AG08396 (cell line): ENCODE results near the gene KIAA1671.
"Not testable (repeated sequence)": the region's sequence is repeated elsewhere in the genome, so short reads cannot be mapped to it uniquely, and the experiment has no call there.

ENCODE experiments used
- DNase-seq: peaks from one replicate; pipeline ENCODE4 v3.0.0; 2012; ENCODE audit warnings: low spot score, mixed read lengths

The KIAA1671 gene

GRCh38 chr22:24951942-24952836, at the start of gene KIAA1671:
Gene KIAA1671 (plus strand): TSS chr22:24952716. CDS start chr22:25028000, 75,284 bp downstream.
- peak; percentile 96 for DNase-seq

- no peak for DNase-seq
These were observed 46.6 kb upstream of the KIAA1671 start for GRCh38 chr22:24905909-24906308.

DNA sequence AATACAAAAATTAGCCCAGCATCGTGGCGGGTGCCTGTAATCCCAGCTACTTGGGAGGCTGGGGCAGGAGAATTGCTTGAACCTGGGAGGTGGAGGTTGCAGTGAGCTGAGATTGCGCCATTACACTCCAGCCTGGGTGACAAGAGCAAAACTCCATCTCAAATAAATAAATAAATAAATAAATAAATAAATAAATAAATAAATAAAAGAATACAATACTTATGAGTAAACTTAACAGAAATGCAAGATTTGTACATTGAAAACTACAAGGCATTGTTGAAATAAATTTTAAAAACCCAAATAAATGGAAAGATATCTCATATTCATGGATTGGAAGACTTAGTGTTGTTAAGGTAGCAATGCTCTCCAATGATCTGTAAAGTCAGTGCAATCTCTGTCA, 45.4 kb upstream of the KIAA1671 start:
- not testable (repeated sequence) for DNase-seq

DNA sequence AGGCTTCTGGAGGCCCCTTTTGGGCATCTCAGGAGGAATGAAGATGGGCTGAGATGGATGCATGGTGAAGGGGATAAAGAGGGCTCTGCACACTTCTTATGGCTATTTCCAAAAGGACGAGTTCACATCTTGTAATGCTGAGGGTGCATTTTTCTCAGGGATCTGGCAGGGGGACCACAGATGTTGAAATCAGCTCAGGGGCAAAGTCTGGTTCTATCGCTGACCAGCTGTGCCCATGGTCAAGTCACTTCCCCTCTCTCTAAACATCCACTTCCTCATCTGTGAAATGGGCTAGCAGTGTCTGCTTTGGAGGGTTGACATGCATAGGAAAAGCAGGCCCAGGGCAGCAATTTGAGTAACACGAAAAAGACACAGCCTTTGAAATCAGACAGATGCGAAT, 32.5 kb upstream of the KIAA1671 start:
- no peak for DNase-seq

GRCh38 chr22:24925586-24926427, 26.7 kb upstream of the KIAA1671 start:
- no peak for DNase-seq

- no peak for DNase-seq
These were observed 26.1 kb upstream of the KIAA1671 start for GRCh38 chr22:24926428-24926725.

DNA sequence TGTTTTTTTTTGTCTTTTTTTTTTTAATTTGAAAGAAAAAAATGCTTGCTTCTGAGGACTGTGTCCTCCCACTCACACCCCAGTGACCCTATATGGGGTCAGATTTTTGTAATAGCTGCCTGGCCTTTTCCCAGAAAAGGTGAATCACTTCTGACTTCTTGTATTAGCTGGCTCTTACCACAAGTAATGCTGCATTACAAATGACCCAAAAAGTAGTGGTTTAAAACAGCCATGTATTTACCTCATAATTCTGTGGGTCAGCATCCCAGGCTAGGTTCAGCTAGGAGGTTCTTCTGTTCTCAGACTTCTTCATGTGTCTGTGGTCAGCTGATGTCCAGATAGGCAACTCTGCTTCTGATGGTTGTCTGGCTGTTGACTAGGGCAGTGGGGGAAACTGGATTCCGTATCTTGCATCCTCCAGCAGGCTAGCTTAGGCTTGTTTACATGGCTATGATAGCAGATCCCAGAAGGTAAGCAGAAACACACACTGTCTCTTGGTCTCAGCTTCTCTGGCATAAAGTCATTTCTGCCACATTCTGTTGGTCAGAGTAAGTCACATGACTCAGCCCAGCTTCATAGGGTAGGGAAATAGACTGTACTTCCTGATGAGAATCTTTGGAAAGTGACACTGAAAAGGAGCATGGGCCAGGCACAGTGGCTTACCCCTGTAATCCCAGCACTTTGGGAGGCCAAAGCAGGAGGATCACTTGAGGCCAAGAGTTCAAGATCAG, 25.5 kb upstream of the KIAA1671 start:
- no peak for DNase-seq

GRCh38 chr22:24928322-24928721, 24.2 kb upstream of the KIAA1671 start:
- DNase-seq = no peak

DNA sequence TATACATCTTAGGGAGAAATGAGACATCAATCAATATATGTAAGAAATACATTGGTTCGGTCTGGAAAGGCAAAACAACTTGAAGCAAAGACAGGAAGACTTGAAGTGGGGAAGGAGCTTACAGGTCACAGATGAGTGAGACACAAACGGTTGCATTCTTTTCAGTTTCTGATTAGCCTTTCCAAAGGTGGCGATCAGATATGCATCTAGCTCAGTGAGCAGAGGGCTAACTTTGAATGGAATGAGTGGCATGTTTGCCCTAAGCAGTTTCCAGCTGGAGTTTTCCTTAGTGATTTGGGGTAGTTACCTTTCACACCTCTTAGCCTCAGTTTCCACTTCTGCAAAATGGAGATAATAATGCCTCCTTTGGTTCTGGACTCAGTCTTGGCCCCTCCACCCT, 21.8 kb upstream of the KIAA1671 start:
- no peak for DNase-seq

DNA sequence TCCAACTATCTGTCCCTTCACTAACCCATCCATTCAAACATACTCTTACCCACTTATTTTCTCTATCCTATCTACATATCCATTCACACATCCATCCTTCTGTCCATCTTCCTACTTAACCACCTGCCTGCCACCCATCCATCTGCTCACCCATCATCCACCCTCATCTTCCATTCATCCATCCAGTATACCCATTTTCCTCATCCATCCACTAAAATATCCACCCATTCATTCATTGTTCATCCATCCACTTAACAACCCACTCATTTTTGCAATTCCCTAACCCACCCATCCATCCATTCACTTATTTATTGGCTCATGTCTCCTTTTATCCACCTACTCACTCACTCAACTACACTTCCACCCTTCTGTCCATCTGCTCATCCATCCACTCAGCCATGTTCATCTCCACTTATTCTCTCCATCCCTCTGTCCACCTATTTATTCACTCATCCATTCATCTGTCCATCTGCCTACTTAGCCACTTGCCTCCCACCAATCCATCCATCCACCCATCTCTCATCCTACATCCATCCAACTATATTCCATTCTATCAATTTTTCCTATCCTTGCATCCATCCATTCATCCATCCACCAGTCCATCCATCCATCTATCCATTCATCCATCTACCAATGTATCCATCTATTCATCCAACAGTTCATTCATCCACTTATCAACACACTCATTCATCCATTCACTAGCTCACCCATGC, 16.6 kb upstream of the KIAA1671 start:
- DNase-seq = no peak

DNA sequence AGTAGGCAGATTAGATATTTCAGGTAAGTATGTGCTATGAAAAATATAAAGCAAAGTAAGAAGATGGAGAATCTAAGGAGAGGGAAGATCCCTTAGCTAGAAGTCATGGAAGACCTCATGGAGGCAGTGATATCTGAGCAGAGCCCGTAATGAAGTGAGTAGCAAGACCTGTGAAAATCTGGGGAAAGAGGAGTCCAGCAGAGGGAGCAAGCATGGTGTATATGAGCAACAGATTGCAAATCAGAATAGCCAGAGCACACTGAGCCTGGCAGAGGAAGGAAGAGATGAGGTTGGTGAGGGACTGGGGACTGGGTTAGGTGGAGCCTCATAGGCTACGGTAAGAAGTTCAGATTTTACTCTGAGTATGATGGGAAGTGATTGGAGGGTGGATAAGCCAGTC, 15.4 kb upstream of the KIAA1671 start:
- DNase-seq = peak; percentile 24

DNA sequence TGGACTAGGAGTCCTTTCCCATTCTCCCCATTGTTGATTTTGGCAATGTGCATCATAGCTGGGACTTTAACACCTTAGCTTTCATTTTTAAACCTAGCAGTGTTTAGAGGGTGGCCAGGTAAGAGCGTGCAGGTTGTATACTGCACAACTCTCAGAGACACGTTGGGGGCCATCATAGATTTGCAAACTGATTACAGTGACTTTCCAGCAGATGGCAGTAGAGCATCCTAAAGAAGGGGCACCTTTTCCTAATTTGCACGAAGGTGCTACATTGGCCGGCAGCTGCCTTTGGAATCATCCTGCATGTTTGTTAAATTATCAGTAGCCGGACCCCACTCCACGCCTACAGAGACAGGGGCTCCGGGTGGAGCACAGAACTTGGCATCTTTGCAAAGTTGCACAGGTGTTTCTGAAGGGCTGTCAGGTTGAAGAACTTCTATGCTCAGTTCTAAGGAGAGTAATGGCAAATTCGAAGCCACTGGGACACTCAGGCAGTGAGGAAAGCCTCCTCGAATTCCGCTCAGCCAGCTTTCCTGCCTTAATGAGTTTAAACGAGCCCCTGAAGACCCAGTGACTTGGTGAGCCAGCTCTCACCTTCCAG, 13.7 kb upstream of the KIAA1671 start:
- peak; percentile 41 for DNase-seq

DNA sequence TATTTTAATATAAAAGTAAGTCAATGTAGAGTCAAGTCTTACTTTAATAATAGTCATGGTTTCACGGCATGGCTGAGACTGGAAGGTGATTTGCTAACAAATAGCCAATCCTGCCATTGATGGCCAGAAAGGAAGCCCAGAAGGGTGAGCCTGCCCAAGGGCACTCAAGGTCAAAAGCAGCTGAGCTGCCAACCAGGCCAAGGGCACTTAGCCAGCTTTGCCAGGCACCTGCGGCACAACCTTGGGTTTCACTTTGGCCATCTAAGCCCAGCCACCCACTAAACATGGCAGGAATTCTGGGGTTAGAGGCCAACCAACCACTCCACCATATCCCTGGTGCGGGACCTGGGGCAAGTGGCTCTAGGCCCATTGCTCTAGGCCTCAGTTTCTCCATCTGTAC, 10.2 kb upstream of the KIAA1671 start:
- no peak for DNase-seq

GRCh38 chr22:24944217-24944937, 8.1 kb upstream of the KIAA1671 start:
- DNase-seq = no peak

DNA sequence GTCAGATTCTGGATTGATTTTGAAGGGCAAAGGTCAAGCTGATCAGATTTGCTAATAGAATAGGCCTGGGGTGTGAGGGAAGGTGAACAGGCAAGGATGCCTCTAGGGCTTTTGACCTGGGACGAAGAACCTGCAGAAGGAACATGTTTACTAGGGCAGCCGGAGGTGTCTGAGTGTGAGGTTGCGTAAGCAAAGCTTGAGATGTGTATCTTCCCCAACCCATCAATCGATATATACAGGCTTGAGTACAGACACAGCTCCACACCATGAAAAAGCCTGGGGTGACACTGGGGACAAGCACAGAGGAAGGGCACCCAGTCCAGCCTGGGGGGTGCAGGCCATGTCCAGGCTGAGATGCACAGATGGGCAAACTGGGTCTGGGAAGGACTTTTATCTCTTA, 7.1 kb upstream of the KIAA1671 start:
- DNase-seq = no peak

- DNase-seq = no peak
These were observed 5.1 kb upstream of the KIAA1671 start for GRCh38 chr22:24947383-24947782.

- DNase-seq = no peak
These were observed 4.6 kb upstream of the KIAA1671 start for GRCh38 chr22:24947881-24948280.

DNA sequence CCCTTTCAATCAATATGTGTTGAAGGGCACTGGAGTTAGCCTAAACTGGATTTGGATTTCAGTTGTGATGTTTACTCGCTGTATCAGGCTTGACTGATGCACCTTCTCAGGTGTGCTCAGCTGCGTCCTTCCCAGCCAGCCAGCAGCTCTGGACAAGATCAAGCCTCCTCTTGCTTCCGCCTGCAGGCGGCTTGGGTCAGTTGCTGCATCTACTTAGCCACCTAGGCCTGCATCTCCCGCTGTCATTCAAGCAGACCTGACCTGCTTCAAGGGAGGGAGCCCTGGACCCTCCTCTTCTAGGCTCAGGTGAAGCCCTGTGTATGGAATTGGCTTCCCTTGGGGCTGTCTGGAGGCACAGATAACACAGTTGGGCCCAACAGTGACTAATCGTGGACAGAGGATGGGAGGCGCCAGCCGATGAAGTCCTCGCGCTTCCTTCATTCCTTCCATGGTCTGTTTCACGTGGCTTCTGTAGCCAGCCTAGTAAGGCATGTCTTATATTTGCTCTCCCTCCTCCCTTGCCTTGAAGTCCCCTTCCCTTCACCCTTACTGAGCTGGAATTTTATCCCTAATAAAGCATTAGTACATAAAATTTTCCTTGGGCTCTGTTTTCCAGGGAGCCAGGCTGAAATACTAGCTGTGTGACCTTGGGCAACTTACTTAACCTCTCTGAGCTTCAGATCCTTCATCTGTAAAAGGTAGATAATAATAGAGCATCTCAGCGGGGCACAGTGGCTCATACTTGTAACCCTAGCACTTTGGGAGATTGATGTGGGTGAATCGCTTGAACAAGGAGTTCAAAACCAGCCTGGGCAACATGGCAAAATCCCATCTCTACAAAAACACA, 3.9 kb upstream of the KIAA1671 start:
- no peak for DNase-seq

- DNase-seq = no peak
These were observed 2.1 kb upstream of the KIAA1671 start for GRCh38 chr22:24950272-24950902.
